ENCODE measurements around the gene DAPK2.
"Not testable (repeated sequence)": the region's sequence is repeated elsewhere in the genome, so short reads cannot be mapped to it uniquely, and the experiment has no call there.

DNA sequence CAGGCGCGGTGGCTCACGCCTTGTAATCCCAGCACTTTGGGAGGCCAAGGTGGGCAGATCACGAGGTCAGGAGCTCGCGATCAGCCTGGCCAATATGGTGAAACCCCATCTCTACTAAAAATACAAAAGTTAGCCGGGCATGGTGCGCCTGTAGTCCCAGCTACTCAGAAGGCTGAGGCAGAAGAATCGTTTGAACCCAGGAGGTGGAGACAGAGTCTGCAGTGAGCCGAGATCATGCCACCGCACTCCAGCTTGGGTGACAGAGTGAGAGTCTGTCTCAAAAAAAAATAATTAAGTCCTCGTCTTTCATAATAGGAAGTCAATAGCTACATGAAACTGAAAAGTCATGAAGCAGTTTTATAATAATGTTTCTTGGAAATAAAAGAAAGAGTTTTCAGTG, 7.4 kb upstream of the DAPK2 start:
- TF ChIP-seq, protein P1, sequence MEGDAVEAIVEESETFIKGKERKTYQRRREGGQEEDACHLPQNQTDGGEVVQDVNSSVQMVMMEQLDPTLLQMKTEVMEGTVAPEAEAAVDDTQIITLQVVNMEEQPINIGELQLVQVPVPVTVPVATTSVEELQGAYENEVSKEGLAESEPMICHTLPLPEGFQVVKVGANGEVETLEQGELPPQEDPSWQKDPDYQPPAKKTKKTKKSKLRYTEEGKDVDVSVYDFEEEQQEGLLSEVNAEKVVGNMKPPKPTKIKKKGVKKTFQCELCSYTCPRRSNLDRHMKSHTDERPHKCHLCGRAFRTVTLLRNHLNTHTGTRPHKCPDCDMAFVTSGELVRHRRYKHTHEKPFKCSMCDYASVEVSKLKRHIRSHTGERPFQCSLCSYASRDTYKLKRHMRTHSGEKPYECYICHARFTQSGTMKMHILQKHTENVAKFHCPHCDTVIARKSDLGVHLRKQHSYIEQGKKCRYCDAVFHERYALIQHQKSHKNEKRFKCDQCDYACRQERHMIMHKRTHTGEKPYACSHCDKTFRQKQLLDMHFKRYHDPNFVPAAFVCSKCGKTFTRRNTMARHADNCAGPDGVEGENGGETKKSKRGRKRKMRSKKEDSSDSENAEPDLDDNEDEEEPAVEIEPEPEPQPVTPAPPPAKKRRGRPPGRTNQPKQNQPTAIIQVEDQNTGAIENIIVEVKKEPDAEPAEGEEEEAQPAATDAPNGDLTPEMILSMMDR (IDR thresholded peaks at IDR 0.05; ENCODE audit: low read depth, low read length), result not testable (repeated sequence)
- not testable (repeated sequence) for TF ChIP-seq EZH2phosphoT487 (IDR thresholded peaks at IDR 0.05; ENCODE audit: low read depth)

All from OCI-LY3 (cell line).